Natural killer cell (primary cell): ENCODE measurements around the gene MORN5. TPM values are rescaled to one million over a fixed set of nuclear protein-coding genes. Genes with fewer than 3 reads are reported as not detected.
"Not testable (repeated sequence)": the region's sequence is repeated elsewhere in the genome, so short reads cannot be mapped to it uniquely, and the experiment has no call there.

Experiments
- ATAC-seq, 3 donors: fragments of 150-1000 bp in 2 of 3; fragments of 200-7000 bp in 1 of 3; cut with Tn5 transposase; 1 replicate in 1 of 3; 2 replicates in 2 of 3; pipeline ENCODE4 v1.10.0; 2021; ENCODE audit warnings: mild to moderate bottlenecking in 2 of 3, moderate library complexity in 2 of 3
- DNase-seq, 2 donors: peaks; one replicate each; pipeline versions ENCODE4 v3.0.0 to v3.0.0-alpha.2; 2013 to 2021; ENCODE audit warnings: mixed read lengths in 1 of 2
- H3K27ac ChIP-seq: one replicate; pipeline ENCODE4 v1.5.1; 2013; ENCODE audit warnings: mild to moderate bottlenecking, low read length
- H3K27me3 ChIP-seq: one replicate; pipeline ENCODE4 v1.6.1; 2013; ENCODE audit warnings: low read length; ENCODE audit not compliant: control insufficient read depth, insufficient read depth
- H3K36me3 ChIP-seq: one replicate; pipeline ENCODE4 v1.6.1; 2013; ENCODE audit warnings: low read length; ENCODE audit not compliant: control insufficient read depth, insufficient read depth
- H3K4me1 ChIP-seq: one replicate; pipeline ENCODE4 v1.6.1; 2013; ENCODE audit warnings: low read length; ENCODE audit not compliant: control insufficient read depth, insufficient read depth
- H3K4me3 ChIP-seq: one replicate; pipeline ENCODE4 v1.5.1; 2013; ENCODE audit warnings: low read length
- H3K9me3 ChIP-seq: one replicate; pipeline ENCODE4 v1.6.1; 2013; ENCODE audit warnings: low read length; ENCODE audit not compliant: control insufficient read depth, insufficient read depth
- H3K27ac Mint-ChIP-seq, 2 donors: one replicate each; pipeline ENCODE4 v1.8.0; 2022; ENCODE audit warnings: mild to moderate bottlenecking in 2 of 2, mixed read lengths in 2 of 2, moderate library complexity in 1 of 2
- H3K27me3 Mint-ChIP-seq, 2 donors: one replicate each; pipeline ENCODE4 v1.8.0; 2022; ENCODE audit warnings: low read depth in 2 of 2, mixed read lengths in 2 of 2
- H3K36me3 Mint-ChIP-seq: one replicate; pipeline ENCODE4 v1.8.0; 2022; ENCODE audit warnings: mixed read lengths
- H3K4me1 Mint-ChIP-seq, 2 donors: one replicate each; pipeline ENCODE4 v1.8.0; 2022; ENCODE audit warnings: mixed read lengths in 2 of 2
- H3K4me3 Mint-ChIP-seq: one replicate; pipeline ENCODE4 v1.8.0; 2022; ENCODE audit warnings: mild to moderate bottlenecking, moderate library complexity, mixed read lengths
- H3K9me3 Mint-ChIP-seq, 2 donors: one replicate each; pipeline ENCODE4 v1.8.0; 2022; ENCODE audit warnings: mixed read lengths in 2 of 2
- CTCF ChIP-seq: fragments of 200-600 bp; IDR thresholded peaks from one replicate; pipeline ENCODE4 v1.8.0; 2022; ENCODE audit warnings: antibody characterized with exemption
- WGBS: methylation state at CpG from one replicate; pipeline ENCODE4 v1.1.7; 2013; ENCODE audit warnings: missing lambda C conversion rate; ENCODE audit not compliant: insufficient coverage; 5-methylcytosine and 5-hydroxymethylcytosine counted together
- intact Hi-C: fragments of 100-400 bp; cut with micrococcal nuclease; formaldehyde crosslinking; loops from one replicate; pipeline ENCODE4 v1.14.2; 2022
- total RNA-seq, 4 donors: library from RNA; stranded (reverse); fragments of 120-200 nt in 1 of 4; gene quantifications; one replicate each; pipeline versions ENCODE4 v1.2.3 to v1.2.4, GENCODE V29; 2013 to 2022

Gene MORN5
- total RNA-seq, 3 donors from 2014 or later (not counting 1 experiment from before 2014, with no cell fraction given): not detected

GRCh38 chr9:122116040-122116439 lies 43.7 kb upstream of the MORN5 start:
- 68% methylated on average over 4 of the region's 4 CpGs for WGBS
- Mint-ChIP-seq H3K27me3 (peaks cover 0 to 6% of the 10 kb centered on the region in 2 donors), H3K4me3 (no peak overlapping the region), H3K27ac (no peak overlapping the region), H3K9me3 (no peaks in the 10 kb centered on the region), H3K4me1 (no peaks in the 10 kb centered on the region), H3K36me3 (no peaks in the 10 kb centered on the region)
- no peak overlapping the region for H3K27ac ChIP-seq
- no peak overlapping the region for H3K4me3 ChIP-seq
- no peaks in the 10 kb centered on the region for H3K9me3 ChIP-seq
- ATAC-seq (no peak), DNase-seq (no peak)
- H3K27me3 ChIP-seq: no peaks in the 10 kb centered on the region
- no peak for TF ChIP-seq CTCF
- H3K4me1 ChIP-seq: no peaks in the 10 kb centered on the region
- no peaks in the 10 kb centered on the region for H3K36me3 ChIP-seq
- intact Hi-C loops: no loop called here

GRCh38 chr9:122116448-122117173 lies 43.1 kb upstream of the MORN5 start:
- 93% methylated on average over 9 of the region's 10 CpGs for WGBS
- Mint-ChIP-seq H3K27me3 (peaks cover 0 to 6% of the 10 kb centered on the region in 2 donors), H3K4me3 (no peak overlapping the region), H3K27ac (no peak overlapping the region), H3K36me3 (no peaks in the 10 kb centered on the region), H3K9me3 (no peaks in the 10 kb centered on the region), H3K4me1 (no peaks in the 10 kb centered on the region)
- intact Hi-C loops: no loop called here
- Histone ChIP-seq H3K27me3 (no peaks in the 10 kb centered on the region), H3K4me3 (no peak overlapping the region), H3K27ac (no peak overlapping the region), H3K36me3 (no peaks in the 10 kb centered on the region), H3K9me3 (no peaks in the 10 kb centered on the region), H3K4me1 (no peaks in the 10 kb centered on the region)
- no peak for TF ChIP-seq CTCF
- DNase-seq (no peak), ATAC-seq (no peak)

- DNase-seq, H3K27me3 Mint-ChIP-seq, H3K36me3 ChIP-seq, intact Hi-C loops, H3K9me3 Mint-ChIP-seq, H3K4me3 ChIP-seq, H3K4me1 ChIP-seq, H3K4me3 Mint-ChIP-seq, H3K27ac ChIP-seq, H3K9me3 ChIP-seq, H3K27me3 ChIP-seq, H3K27ac Mint-ChIP-seq, ATAC-seq, H3K4me1 Mint-ChIP-seq, H3K36me3 Mint-ChIP-seq: not testable (repeated sequence)
- WGBS: 65% methylated on average over 7 of the region's 9 CpGs
These were observed 42.5 kb upstream of the MORN5 start for GRCh38 chr9:122117241-122117640.

- Mint-ChIP-seq H3K27ac (no peak overlapping the region), H3K27me3 (peaks cover 0 to 4% of the 10 kb centered on the region in 2 donors), H3K4me1 (peaks cover 0 to 5% of the 10 kb centered on the region in 2 donors), H3K9me3 (no peaks in the 10 kb centered on the region), H3K4me3 (no peak overlapping the region), H3K36me3 (no peaks in the 10 kb centered on the region)
- Histone ChIP-seq H3K4me3 (no peak overlapping the region), H3K36me3 (no peaks in the 10 kb centered on the region), H3K9me3 (no peaks in the 10 kb centered on the region), H3K27ac (no peak overlapping the region), H3K27me3 (no peaks in the 10 kb centered on the region), H3K4me1 (no peaks in the 10 kb centered on the region)
- WGBS: 83% methylated on average over 5 of the region's 5 CpGs
- TF ChIP-seq CTCF: no peak
- intact Hi-C loops: no loop called here
- ATAC-seq (no peak), DNase-seq (no peak)
These were observed 41.2 kb upstream of the MORN5 start for GRCh38 chr9:122118343-122119165.
